IgD-negative memory B cell (primary cell): Measurements from ENCODE around the gene HLA-DQA1. TPM values are rescaled to one million over a fixed set of nuclear protein-coding genes. Genes with fewer than 3 reads are reported as not detected.
"Not testable (repeated sequence)": the region's sequence is repeated elsewhere in the genome, so short reads cannot be mapped to it uniquely, and the experiment has no call there.

Experiments
- H3K27ac Mint-ChIP-seq, 3 donors: one replicate each; pipeline ENCODE4 v1.8.0; 2020 to 2022; ENCODE audit warnings: mild to moderate bottlenecking in 3 of 3, mixed read lengths in 3 of 3, moderate library complexity in 1 of 3
- H3K27me3 Mint-ChIP-seq: one replicate; pipeline ENCODE4 v1.8.0; 2021; ENCODE audit warnings: mixed read lengths
- H3K36me3 Mint-ChIP-seq: one replicate; pipeline ENCODE4 v1.8.0; 2020; ENCODE audit warnings: mild to moderate bottlenecking, mixed read lengths
- H3K4me1 Mint-ChIP-seq, 3 donors: one replicate each; pipeline ENCODE4 v1.8.0; 2020 to 2022; ENCODE audit warnings: mixed read lengths in 3 of 3, mild to moderate bottlenecking in 1 of 3
- H3K4me3 Mint-ChIP-seq, 4 donors: one replicate each; pipeline ENCODE4 v1.8.0; 2020 to 2022; ENCODE audit warnings: mild to moderate bottlenecking in 4 of 4, mixed read lengths in 4 of 4, moderate library complexity in 3 of 4
- H3K9me3 Mint-ChIP-seq, 3 donors: one replicate each; pipeline ENCODE4 v1.8.0; 2020 to 2021; ENCODE audit warnings: mixed read lengths in 3 of 3, mild to moderate bottlenecking in 1 of 3
- polyA plus RNA-seq: library from polyadenylated mRNA; unstranded; fragments of 300-500 nt; fragmentation: Illumina TruSeq; gene quantifications from one replicate; pipeline ENCODE4 v1.2.3, GENCODE V29; 2021

The HLA-DQA1 gene
- polyA plus RNA-seq, 1 donor from 2014 or later, result 377 TPM

- Mint-ChIP-seq H3K4me1 (peaks cover 55 to 64% (median 60%) of the 10 kb centered on the region in 3 donors), H3K4me3 (peak overlapping the region in 2 of 4 donors; percentile 88 to 92), H3K27ac (peak overlapping the region in 2 of 3 donors; percentile 86 to 97)
- H3K36me3 Mint-ChIP-seq, H3K9me3 Mint-ChIP-seq, H3K27me3 Mint-ChIP-seq: not testable (repeated sequence)
Measured at GRCh38 chr6:32629793-32630192, 7.4 kb upstream of the HLA-DQA1 start.

GRCh38 chr6:32635526-32636123, 1.6 kb upstream of the HLA-DQA1 start:
- H3K27ac Mint-ChIP-seq, result peak overlapping the region; percentile 97 to 100 (median 99)
- peaks cover 38 to 53% (median 50%) of the 10 kb centered on the region in 3 donors for H3K4me1 Mint-ChIP-seq
- no peaks in the 10 kb centered on the region for H3K27me3 Mint-ChIP-seq
- H3K9me3 Mint-ChIP-seq, result peaks cover 0 to 2% (median 0%) of the 10 kb centered on the region in 3 donors
- peaks cover 12% of the 10 kb centered on the region for H3K36me3 Mint-ChIP-seq
- peak overlapping the region; percentile 87 to 100 (median 96) for H3K4me3 Mint-ChIP-seq

- Mint-ChIP-seq H3K36me3 (peaks cover 15% of the 10 kb centered on the region), H3K27ac (peak overlapping the region; percentile 97 to 100 (median 99)), H3K4me1 (peaks cover 56 to 64% (median 57%) of the 10 kb centered on the region in 3 donors), H3K9me3 (no peaks in the 10 kb centered on the region), H3K4me3 (peak overlapping the region; percentile 94 to 100 (median 98)), H3K27me3 (no peaks in the 10 kb centered on the region)
Measured at GRCh38 chr6:32637883-32638282, 677 bp downstream of the HLA-DQA1 start.

- peaks cover 21% of the 10 kb centered on the region for H3K36me3 Mint-ChIP-seq
- peaks cover 60 to 68% (median 63%) of the 10 kb centered on the region in 3 donors for H3K4me1 Mint-ChIP-seq
- no peaks in the 10 kb centered on the region for H3K9me3 Mint-ChIP-seq
- peak overlapping the region; percentile 97 to 100 (median 99) for H3K27ac Mint-ChIP-seq
- peak overlapping the region; percentile 94 to 100 (median 96) for H3K4me3 Mint-ChIP-seq
- no peaks in the 10 kb centered on the region for H3K27me3 Mint-ChIP-seq
Measured at GRCh38 chr6:32638532-32639219, 1.5 kb downstream of the HLA-DQA1 start.

- peaks cover 58 to 64% (median 60%) of the 10 kb centered on the region in 3 donors for H3K4me1 Mint-ChIP-seq
- peak overlapping the region; percentile 94 to 100 (median 96) for H3K4me3 Mint-ChIP-seq
- H3K36me3 Mint-ChIP-seq, result peaks cover 21% of the 10 kb centered on the region
- no peaks in the 10 kb centered on the region for H3K9me3 Mint-ChIP-seq
- no peaks in the 10 kb centered on the region for H3K27me3 Mint-ChIP-seq
- H3K27ac Mint-ChIP-seq, result peak overlapping the region; percentile 97 to 100 (median 99)
Measured at GRCh38 chr6:32639440-32640394, 2.5 kb downstream of the HLA-DQA1 start.

GRCh38 chr6:32641122-32641521, 3.9 kb downstream of the HLA-DQA1 start:
- no peaks in the 10 kb centered on the region for H3K27me3 Mint-ChIP-seq
- H3K36me3 Mint-ChIP-seq, result peaks cover 24% of the 10 kb centered on the region
- H3K9me3 Mint-ChIP-seq, result no peaks in the 10 kb centered on the region
- H3K4me3 Mint-ChIP-seq, result peak overlapping the region; percentile 94 to 100 (median 96)
- peaks cover 51 to 58% (median 52%) of the 10 kb centered on the region in 3 donors for H3K4me1 Mint-ChIP-seq
- peak overlapping the region; percentile 74 to 99 (median 97) for H3K27ac Mint-ChIP-seq

- H3K4me3 Mint-ChIP-seq, result peak overlapping the region; percentile 94 to 100 (median 96)
- peaks cover 49 to 54% (median 49%) of the 10 kb centered on the region in 3 donors for H3K4me1 Mint-ChIP-seq
- H3K27ac Mint-ChIP-seq, result peak overlapping the region; percentile 85 to 99 (median 97)
- not testable (repeated sequence) for H3K9me3 Mint-ChIP-seq, H3K27me3 Mint-ChIP-seq
- H3K36me3 Mint-ChIP-seq, result peaks cover 24% of the 10 kb centered on the region
Measured at GRCh38 chr6:32641785-32642719, 4.8 kb downstream of the HLA-DQA1 start.

GRCh38 chr6:32642720-32643106, 5.5 kb downstream of the HLA-DQA1 start:
- no peaks in the 10 kb centered on the region for H3K27me3 Mint-ChIP-seq
- peak overlapping the region; percentile 72 to 97 (median 85) for H3K27ac Mint-ChIP-seq
- H3K4me1 Mint-ChIP-seq, result peaks cover 47 to 54% (median 50%) of the 10 kb centered on the region in 3 donors
- peak overlapping the region; percentile 94 to 100 (median 96) for H3K4me3 Mint-ChIP-seq
- no peaks in the 10 kb centered on the region for H3K9me3 Mint-ChIP-seq
- peaks cover 24% of the 10 kb centered on the region for H3K36me3 Mint-ChIP-seq

GRCh38 chr6:32643904-32644303, 6.7 kb downstream of the HLA-DQA1 start:
- H3K4me1 Mint-ChIP-seq, result peaks cover 49 to 57% (median 56%) of the 10 kb centered on the region in 3 donors
- H3K27ac Mint-ChIP-seq, result peak overlapping the region in 1 of 3 donors; percentile 97
- no peaks in the 10 kb centered on the region for H3K9me3 Mint-ChIP-seq
- peaks cover 20% of the 10 kb centered on the region for H3K36me3 Mint-ChIP-seq
- H3K27me3 Mint-ChIP-seq, result no peaks in the 10 kb centered on the region
- H3K4me3 Mint-ChIP-seq, result peak overlapping the region in 3 of 4 donors; percentile 22 to 94 (median 47)

- peaks cover 42 to 50% (median 49%) of the 10 kb centered on the region in 3 donors for H3K4me1 Mint-ChIP-seq
- H3K27ac Mint-ChIP-seq, result peak overlapping the region in 2 of 3 donors; percentile 51 to 97
- H3K36me3 Mint-ChIP-seq, result peaks cover 15% of the 10 kb centered on the region
- H3K9me3 Mint-ChIP-seq, result no peaks in the 10 kb centered on the region
- peak overlapping the region in 2 of 4 donors; percentile 57 to 65 for H3K4me3 Mint-ChIP-seq
- H3K27me3 Mint-ChIP-seq, result no peaks in the 10 kb centered on the region
Measured at GRCh38 chr6:32645047-32645703, 8.0 kb downstream of the HLA-DQA1 start.

GRCh38 chr6:32655203-32655710, 18.1 kb downstream of the HLA-DQA1 start:
- Mint-ChIP-seq H3K27ac (peak overlapping the region; percentile 11 to 78 (median 39)), H3K36me3 (peaks cover 14% of the 10 kb centered on the region), H3K9me3 (peaks cover 0 to 2% (median 0%) of the 10 kb centered on the region in 3 donors), H3K27me3 (no peaks in the 10 kb centered on the region), H3K4me3 (peak overlapping the region in 2 of 4 donors; percentile 20 to 75), H3K4me1 (peaks cover 34 to 50% (median 35%) of the 10 kb centered on the region in 3 donors)

GRCh38 chr6:32657329-32657728, 20.1 kb downstream of the HLA-DQA1 start:
- H3K27me3 Mint-ChIP-seq, H3K9me3 Mint-ChIP-seq: not testable (repeated sequence)
- peak overlapping the region in 1 of 4 donors; percentile 83 for H3K4me3 Mint-ChIP-seq
- H3K4me1 Mint-ChIP-seq, result peaks cover 43 to 70% (median 50%) of the 10 kb centered on the region in 3 donors
- peaks cover 14% of the 10 kb centered on the region for H3K36me3 Mint-ChIP-seq
- H3K27ac Mint-ChIP-seq, result peak overlapping the region in 1 of 3 donors; percentile 92

- peak overlapping the region; percentile 13 to 96 (median 92) for H3K27ac Mint-ChIP-seq
- not testable (repeated sequence) for H3K27me3 Mint-ChIP-seq, H3K9me3 Mint-ChIP-seq
- peak overlapping the region in 2 of 4 donors; percentile 3 to 86 for H3K4me3 Mint-ChIP-seq
- peaks cover 39 to 70% (median 55%) of the 10 kb centered on the region in 3 donors for H3K4me1 Mint-ChIP-seq
- H3K36me3 Mint-ChIP-seq, result peaks cover 18% of the 10 kb centered on the region
Measured at GRCh38 chr6:32657819-32658218, 20.6 kb downstream of the HLA-DQA1 start.
